ENCODE results near the gene INPP5A.

GRCh38 chr10:132786476-132786883, 248.9 kb downstream of the INPP5A start:
- TF ChIP-seq, protein P1, sequence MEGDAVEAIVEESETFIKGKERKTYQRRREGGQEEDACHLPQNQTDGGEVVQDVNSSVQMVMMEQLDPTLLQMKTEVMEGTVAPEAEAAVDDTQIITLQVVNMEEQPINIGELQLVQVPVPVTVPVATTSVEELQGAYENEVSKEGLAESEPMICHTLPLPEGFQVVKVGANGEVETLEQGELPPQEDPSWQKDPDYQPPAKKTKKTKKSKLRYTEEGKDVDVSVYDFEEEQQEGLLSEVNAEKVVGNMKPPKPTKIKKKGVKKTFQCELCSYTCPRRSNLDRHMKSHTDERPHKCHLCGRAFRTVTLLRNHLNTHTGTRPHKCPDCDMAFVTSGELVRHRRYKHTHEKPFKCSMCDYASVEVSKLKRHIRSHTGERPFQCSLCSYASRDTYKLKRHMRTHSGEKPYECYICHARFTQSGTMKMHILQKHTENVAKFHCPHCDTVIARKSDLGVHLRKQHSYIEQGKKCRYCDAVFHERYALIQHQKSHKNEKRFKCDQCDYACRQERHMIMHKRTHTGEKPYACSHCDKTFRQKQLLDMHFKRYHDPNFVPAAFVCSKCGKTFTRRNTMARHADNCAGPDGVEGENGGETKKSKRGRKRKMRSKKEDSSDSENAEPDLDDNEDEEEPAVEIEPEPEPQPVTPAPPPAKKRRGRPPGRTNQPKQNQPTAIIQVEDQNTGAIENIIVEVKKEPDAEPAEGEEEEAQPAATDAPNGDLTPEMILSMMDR (IDR thresholded peaks at IDR 0.05 in 2 of 3, conservative IDR thresholded peaks at IDR 0.05 in 1 of 3; ENCODE audit: control insufficient read depth in 2 of 3, extremely low read depth in 1 of 3, insufficient read depth in 1 of 3, low read depth in 3 of 3, low read length in 3 of 3), result no peak
- TF ChIP-seq NR2C2 (IDR thresholded peaks at IDR 0.05; ENCODE audit: borderline replicate concordance, control insufficient read depth, insufficient read length, low read depth), result no peak
- no peak for TF ChIP-seq BHLHE40 (IDR thresholded peaks at IDR 0.05; ENCODE audit: borderline replicate concordance in 1 of 2, low read depth in 2 of 2, low read length in 1 of 2)
- TF ChIP-seq POLR2AphosphoS5 (IDR thresholded peaks at IDR 0.05; ENCODE audit: low read length), result no peak
- TF ChIP-seq POLR2A (IDR thresholded peaks at IDR 0.05; ENCODE audit: low read depth, low read length), result no peak
- no peak for TF ChIP-seq DPF2 (IDR thresholded peaks at IDR 0.05)
- no peak for TF ChIP-seq TAF1 (IDR thresholded peaks at IDR 0.05; ENCODE audit: borderline replicate concordance, low read depth, low read length)
- TF ChIP-seq, protein P2, sequence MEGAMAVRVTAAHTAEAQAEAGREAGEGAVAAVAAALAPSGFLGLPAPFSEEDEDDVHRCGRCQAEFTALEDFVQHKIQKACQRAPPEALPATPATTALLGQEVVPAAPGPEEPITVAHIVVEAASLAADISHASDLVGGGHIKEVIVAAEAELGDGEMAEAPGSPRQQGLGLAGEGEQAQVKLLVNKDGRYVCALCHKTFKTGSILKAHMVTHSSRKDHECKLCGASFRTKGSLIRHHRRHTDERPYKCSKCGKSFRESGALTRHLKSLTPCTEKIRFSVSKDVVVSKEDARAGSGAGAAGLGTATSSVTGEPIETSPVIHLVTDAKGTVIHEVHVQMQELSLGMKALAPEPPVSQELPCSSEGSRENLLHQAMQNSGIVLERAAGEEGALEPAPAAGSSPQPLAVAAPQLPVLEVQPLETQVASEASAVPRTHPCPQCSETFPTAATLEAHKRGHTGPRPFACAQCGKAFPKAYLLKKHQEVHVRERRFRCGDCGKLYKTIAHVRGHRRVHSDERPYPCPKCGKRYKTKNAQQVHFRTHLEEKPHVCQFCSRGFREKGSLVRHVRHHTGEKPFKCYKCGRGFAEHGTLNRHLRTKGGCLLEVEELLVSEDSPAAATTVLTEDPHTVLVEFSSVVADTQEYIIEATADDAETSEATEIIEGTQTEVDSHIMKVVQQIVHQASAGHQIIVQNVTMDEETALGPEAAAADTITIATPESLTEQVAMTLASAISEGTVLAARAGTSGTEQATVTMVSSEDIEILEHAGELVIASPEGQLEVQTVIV (IDR thresholded peaks at IDR 0.05; ENCODE audit: borderline replicate concordance, partially characterized antibody), result no peak
- TF ChIP-seq MYC (IDR thresholded peaks at IDR 0.05; ENCODE audit: insufficient read depth, insufficient read length, insufficient replicate concordance, low read length, severe bottlenecking), result no peak
- no peak for TF ChIP-seq ESRRA (IDR thresholded peaks at IDR 0.05; ENCODE audit: low read length)
- TF ChIP-seq STAT1 (conservative IDR thresholded peaks at IDR 0.05), result no peak
- no peak for TF ChIP-seq TCF7 (IDR thresholded peaks at IDR 0.05; ENCODE audit: borderline replicate concordance)
- no peak for TF ChIP-seq ZBED1 (IDR thresholded peaks at IDR 0.05; ENCODE audit: borderline replicate concordance)
- no peak for TF ChIP-seq EP300 (IDR thresholded peaks at IDR 0.05; ENCODE audit: borderline replicate concordance in 1 of 2, control insufficient read depth in 1 of 2, low read depth in 2 of 2, low read length in 2 of 2)

Data from GM12878 (cell line).